ENCODE data around the gene LSP1.
"Not testable (repeated sequence)": the region's sequence is repeated elsewhere in the genome, so short reads cannot be mapped to it uniquely, and the experiment has no call there.

Gene LSP1

GRCh38 chr11:1883346-1884302 lies 30.7 kb downstream of the LSP1 start:
- TF ChIP-seq ZNF274 (IDR thresholded peaks at IDR 0.05; ENCODE audit: low read depth, low read length) = no peak
- H3K4me3 ChIP-seq (ENCODE audit: low read length) = no peak overlapping the region

- H3K4me3 ChIP-seq (ENCODE audit: low read length) = no peak overlapping the region
- TF ChIP-seq ZNF274 (IDR thresholded peaks at IDR 0.05; ENCODE audit: low read depth, low read length) = no peak
These were observed 31.4 kb downstream of the LSP1 start for GRCh38 chr11:1884303-1884700.

- H3K4me3 ChIP-seq (ENCODE audit: low read length) = not testable (repeated sequence)
These were observed 33.7 kb downstream of the LSP1 start for GRCh38 chr11:1886551-1886950.

GRCh38 chr11:1887451-1888346 lies 34.8 kb downstream of the LSP1 start:
- no peak for TF ChIP-seq ZNF274 (IDR thresholded peaks at IDR 0.05; ENCODE audit: low read depth, low read length)
- no peak overlapping the region for H3K4me3 ChIP-seq (ENCODE audit: low read length)

DNA sequence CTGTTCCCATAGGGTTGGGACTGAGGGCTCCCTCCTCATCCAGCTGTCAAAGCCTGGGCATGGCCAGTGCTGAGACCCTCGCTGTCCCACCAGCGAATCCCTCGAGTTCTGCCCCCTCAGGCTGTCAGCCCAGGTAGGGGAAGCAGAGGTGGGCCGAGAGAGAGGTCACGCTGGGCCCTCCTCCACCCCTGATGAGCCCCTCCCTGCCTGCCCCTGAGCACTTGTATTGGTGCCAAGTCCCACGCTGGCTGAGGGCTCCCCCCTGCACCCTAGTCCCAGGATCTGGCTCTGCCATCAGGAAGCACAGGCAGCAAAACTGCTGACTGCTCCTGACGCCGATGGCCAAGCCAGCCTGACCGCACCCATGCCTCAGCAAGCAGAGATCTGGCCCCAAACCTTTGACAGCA lies 35.5 kb downstream of the LSP1 start:
- no peak for TF ChIP-seq ZNF274 (IDR thresholded peaks at IDR 0.05; ENCODE audit: low read depth, low read length)
- H3K4me3 ChIP-seq (ENCODE audit: low read length) = no peak overlapping the region

- no peak overlapping the region for H3K4me3 ChIP-seq (ENCODE audit: low read length)
- TF ChIP-seq ZNF274 (IDR thresholded peaks at IDR 0.05; ENCODE audit: low read depth, low read length) = no peak
These were observed 35.9 kb downstream of the LSP1 start for GRCh38 chr11:1888811-1889210.

- H3K4me3 ChIP-seq (ENCODE audit: low read length) = no peak overlapping the region
- TF ChIP-seq ZNF274 (IDR thresholded peaks at IDR 0.05; ENCODE audit: low read depth, low read length) = no peak
These were observed 36.5 kb downstream of the LSP1 start for GRCh38 chr11:1889224-1889930.

- TF ChIP-seq ZNF274 (IDR thresholded peaks at IDR 0.05; ENCODE audit: low read depth, low read length) = no peak
- H3K4me3 ChIP-seq (ENCODE audit: low read length) = no peak overlapping the region
These were observed 37.3 kb downstream of the LSP1 start for GRCh38 chr11:1889941-1890855.

DNA sequence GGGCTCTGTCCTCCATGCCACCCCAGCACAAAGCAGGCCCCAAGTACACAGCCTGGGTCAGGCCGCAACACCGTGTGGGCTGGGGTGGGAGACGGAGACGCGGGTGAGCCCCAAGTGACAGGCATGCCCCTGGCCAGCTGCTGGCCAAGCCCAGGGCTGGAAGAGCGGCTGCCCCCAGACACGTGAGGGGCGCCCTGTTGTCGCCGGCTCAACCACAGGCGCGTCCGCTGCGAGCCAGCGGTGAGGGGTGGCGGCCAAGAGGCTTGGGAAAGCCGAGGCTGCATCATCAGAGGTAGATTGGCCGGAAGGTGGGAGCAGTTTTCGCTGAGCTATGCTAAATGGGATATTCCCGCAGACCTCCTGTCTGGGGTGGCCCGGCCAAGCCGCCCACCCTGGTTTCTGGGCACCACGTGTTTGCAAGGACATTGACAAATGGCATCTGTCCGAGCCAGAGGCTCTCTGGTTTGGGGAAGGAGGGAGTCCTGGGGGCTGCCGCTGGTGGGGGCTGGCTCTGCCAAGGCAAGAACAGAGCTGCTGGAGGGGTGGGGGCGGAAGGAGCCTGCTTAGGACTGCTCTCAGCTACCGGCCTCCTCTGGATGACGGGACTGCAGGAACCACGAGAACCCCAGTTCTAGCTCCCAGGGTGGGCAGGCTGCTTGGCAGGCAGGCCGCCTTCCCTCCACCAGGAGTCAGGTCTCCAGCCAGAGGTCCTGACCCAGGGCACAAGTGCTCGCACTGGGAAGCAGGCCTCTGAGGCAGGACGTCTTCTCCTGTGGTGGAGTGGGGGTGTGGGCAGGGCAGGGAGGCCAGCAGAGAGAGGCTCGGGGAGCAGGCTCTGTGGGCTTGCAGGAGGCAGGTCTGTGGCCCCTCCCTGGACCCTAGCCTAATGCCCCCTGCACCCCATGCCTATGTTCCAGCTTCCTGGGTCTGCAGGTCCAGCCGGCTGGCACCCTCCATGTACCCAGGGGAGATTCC lies 38.3 kb downstream of the LSP1 start:
- H3K4me3 ChIP-seq (ENCODE audit: low read length) = no peak overlapping the region
- TF ChIP-seq ZNF274 (IDR thresholded peaks at IDR 0.05; ENCODE audit: low read depth, low read length) = no peak

DNA sequence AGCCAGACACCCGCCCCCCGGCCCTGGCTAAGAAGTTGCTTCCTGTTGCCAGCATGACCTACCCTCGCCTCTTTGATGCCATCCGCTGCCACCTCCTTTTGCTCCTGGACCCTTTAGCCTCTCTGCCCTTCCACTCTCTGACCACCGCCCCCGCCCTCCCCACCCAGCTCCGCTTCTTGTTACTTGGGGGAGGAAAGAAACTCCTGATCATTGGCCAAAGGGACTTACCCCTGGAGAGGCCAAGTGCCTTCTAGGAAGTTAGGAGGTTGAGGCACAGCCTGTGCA lies 38.9 kb downstream of the LSP1 start, which contains the start of gene PRR33:
PRR33 (minus strand) TSS at position 65 of the 285 bp plus-strand sequence. CDS start 1,311 bp downstream, outside the sequence.
- no peak within 1 kb of the TSS for H3K4me3 ChIP-seq (ENCODE audit: low read length)
- TF ChIP-seq ZNF274 (IDR thresholded peaks at IDR 0.05; ENCODE audit: low read depth, low read length) = no peak

DNA sequence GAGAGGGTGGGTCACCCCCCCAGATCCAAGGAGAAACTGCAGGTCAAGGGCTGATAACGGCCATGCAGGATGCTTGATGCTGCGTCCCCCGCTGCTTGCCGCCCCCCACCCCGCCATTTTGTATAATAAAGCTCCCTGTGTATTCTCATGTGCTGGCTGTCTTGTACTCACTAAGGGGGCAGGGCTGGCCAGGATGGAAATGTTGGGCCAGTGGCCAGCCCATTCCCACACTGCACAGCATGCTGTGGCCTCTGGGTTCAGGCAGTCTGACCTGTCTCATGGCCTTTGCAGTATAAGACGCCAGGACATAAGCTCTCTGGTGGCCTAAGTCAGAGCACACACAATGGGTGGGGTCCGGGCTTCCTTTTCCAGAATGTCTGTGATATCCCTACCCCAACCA lies 39.2 kb downstream of the LSP1 start:
- TF ChIP-seq ZNF274 (IDR thresholded peaks at IDR 0.05; ENCODE audit: low read depth, low read length) = no peak
- no peak overlapping the region for H3K4me3 ChIP-seq (ENCODE audit: low read length)

GRCh38 chr11:1892558-1892957 lies 39.7 kb downstream of the LSP1 start:
- TF ChIP-seq ZNF274 (IDR thresholded peaks at IDR 0.05; ENCODE audit: low read depth, low read length) = no peak
- no peak overlapping the region for H3K4me3 ChIP-seq (ENCODE audit: low read length)
